ENCODE results near the gene TRAM2. TPM values are rescaled to one million over a fixed set of nuclear protein-coding genes. Genes with fewer than 3 reads are reported as not detected.

The TRAM2 gene
- total RNA-seq, 1 experiment from 2014 or later: 9.9 TPM

GRCh38 chr6:52507557-52508260 lies 69.2 kb downstream of the TRAM2 start:
- Mint-ChIP-seq H3K9me3 (ENCODE audit: unreplicated experiment) (no peaks in the 10 kb centered on the region), H3K4me1 (ENCODE audit: insufficient read depth, unreplicated experiment) (peaks cover 42% of the 10 kb centered on the region), H3K27me3 (ENCODE audit: insufficient read depth, unreplicated experiment) (no peaks in the 10 kb centered on the region), H3K4me3 (ENCODE audit: unreplicated experiment) (no peak overlapping the region), H3K36me3 (ENCODE audit: insufficient read depth, unreplicated experiment) (peaks cover 57% of the 10 kb centered on the region), H3K27ac (ENCODE audit: low read depth, unreplicated experiment) (no peak overlapping the region)
- ChIA-PET POLR2A (interaction anchor here (0.6 to 1.0 kb wide), 3 partner anchors 23 to 87 kb away, joined by 3 read pairs; partner anchors contain the start of gene EFHC1), CTCF (interaction anchor here (1.0 kb wide), 1 partner anchor 13 kb away, joined by 3 read pairs; no protein-coding TSS in a partner anchor)
- no TSS peak for BruUV-seq (replicated peaks)
- no peak for TF ChIP-seq CTCF (IDR thresholded peaks at IDR 0.05; ENCODE audit: unreplicated experiment)
- DNase-seq (ENCODE audit: unreplicated experiment): peak; percentile 80
- intact Hi-C loops (cut with micrococcal nuclease): no loop called here

GRCh38 chr6:52506476-52506875 lies 70.4 kb downstream of the TRAM2 start:
- intact Hi-C loops (cut with micrococcal nuclease): no loop called here
- Mint-ChIP-seq H3K27me3 (ENCODE audit: insufficient read depth, unreplicated experiment) (no peaks in the 10 kb centered on the region), H3K9me3 (ENCODE audit: unreplicated experiment) (no peaks in the 10 kb centered on the region), H3K4me3 (ENCODE audit: unreplicated experiment) (no peak overlapping the region), H3K4me1 (ENCODE audit: insufficient read depth, unreplicated experiment) (peaks cover 34% of the 10 kb centered on the region), H3K27ac (ENCODE audit: low read depth, unreplicated experiment) (no peak overlapping the region), H3K36me3 (ENCODE audit: insufficient read depth, unreplicated experiment) (peaks cover 55% of the 10 kb centered on the region)
- no peak for TF ChIP-seq CTCF (IDR thresholded peaks at IDR 0.05; ENCODE audit: unreplicated experiment)
- ChIA-PET CTCF (interaction anchor here (0.5 to 1.3 kb wide), 6 partner anchors 9 to 934 kb away, joined by 3 to 4 read pairs (median 3); no protein-coding TSS in a partner anchor), POLR2A (interaction anchor here (0.7 to 1.0 kb wide), 3 partner anchors 16 to 86 kb away, joined by 3 read pairs; partner anchors contain the start of gene EFHC1)
- DNase-seq (ENCODE audit: unreplicated experiment): no peak
- no TSS peak for BruUV-seq (replicated peaks)

GRCh38 chr6:52505726-52506409 lies 71.0 kb downstream of the TRAM2 start:
- ChIA-PET POLR2A (interaction anchor here (0.7 kb wide), 2 partner anchors 17 to 69 kb away, joined by 3 read pairs; no protein-coding TSS in a partner anchor), CTCF (interaction anchor here (1.3 kb wide), 1 partner anchor 10 kb away, joined by 4 read pairs; no protein-coding TSS in a partner anchor)
- H3K4me3 Mint-ChIP-seq (ENCODE audit: unreplicated experiment): no peak overlapping the region
- H3K36me3 Mint-ChIP-seq (ENCODE audit: insufficient read depth, unreplicated experiment): peaks cover 49% of the 10 kb centered on the region
- H3K9me3 Mint-ChIP-seq (ENCODE audit: unreplicated experiment): no peaks in the 10 kb centered on the region
- H3K4me1 Mint-ChIP-seq (ENCODE audit: insufficient read depth, unreplicated experiment): peaks cover 34% of the 10 kb centered on the region
- H3K27me3 Mint-ChIP-seq (ENCODE audit: insufficient read depth, unreplicated experiment): no peaks in the 10 kb centered on the region
- DNase-seq (ENCODE audit: unreplicated experiment): no peak
- intact Hi-C loops (cut with micrococcal nuclease): loop anchor here (2.0 kb wide), 2 partner anchors 17 to 71 kb away; partner anchors contain the start of gene TRAM2
- no peak for TF ChIP-seq CTCF (IDR thresholded peaks at IDR 0.05; ENCODE audit: unreplicated experiment)
- no TSS peak for BruUV-seq (replicated peaks)
- no peak overlapping the region for H3K27ac Mint-ChIP-seq (ENCODE audit: low read depth, unreplicated experiment)

- POLR2A ChIA-PET: interaction anchor here (0.6 to 3.3 kb wide), 19 partner anchors 10 to 491 kb away, joined by 3 to 45 read pairs (median 7); partner anchors contain the start of genes EFHC1, GSTA4, MCM3 and TMEM14A
These were observed 72.1 kb downstream of the TRAM2 start for GRCh38 chr6:52504782-52505136.

More at GRCh38 chr6:52504782-52505136, 72.1 kb downstream of the TRAM2 start:
- TF ChIP-seq CTCF (IDR thresholded peaks at IDR 0.05; ENCODE audit: unreplicated experiment): no peak
- H3K4me3 Mint-ChIP-seq (ENCODE audit: unreplicated experiment): peak overlapping the region; percentile 28
- peak overlapping the region; percentile 61 for H3K27ac Mint-ChIP-seq (ENCODE audit: low read depth, unreplicated experiment)
- peaks cover 49% of the 10 kb centered on the region for H3K36me3 Mint-ChIP-seq (ENCODE audit: insufficient read depth, unreplicated experiment)
- no peaks in the 10 kb centered on the region for H3K27me3 Mint-ChIP-seq (ENCODE audit: insufficient read depth, unreplicated experiment)
- CTCF ChIA-PET: interaction anchor here (1.1 to 1.3 kb wide), 2 partner anchors 10 to 72 kb away, joined by 3 to 4 read pairs; partner anchors contain the start of gene TRAM2
- no peak for DNase-seq (ENCODE audit: unreplicated experiment)
- no TSS peak for BruUV-seq (replicated peaks)
- peaks cover 34% of the 10 kb centered on the region for H3K4me1 Mint-ChIP-seq (ENCODE audit: insufficient read depth, unreplicated experiment)
- intact Hi-C loops (cut with micrococcal nuclease): loop anchor here (1.0 to 5.0 kb wide), 7 partner anchors 18 to 158 kb away; partner anchors contain the start of genes EFHC1 and TRAM2
- no peaks in the 10 kb centered on the region for H3K9me3 Mint-ChIP-seq (ENCODE audit: unreplicated experiment)
